CD4-positive, alpha-beta T cell treated with Interleukin-4 for 1 hour (primary cell): ENCODE results near the gene PISD.
A peak's percentile ranks its signal among the peaks of the same experiment; 100 is the strongest.
"Not testable (repeated sequence)": the region's sequence is repeated elsewhere in the genome, so short reads cannot be mapped to it uniquely, and the experiment has no call there.

Source experiments
- DNase-seq, 2 donors: peaks; one replicate each; pipeline ENCODE4 v3.0.0-alpha.2; 2020 to 2022

The PISD gene

DNA sequence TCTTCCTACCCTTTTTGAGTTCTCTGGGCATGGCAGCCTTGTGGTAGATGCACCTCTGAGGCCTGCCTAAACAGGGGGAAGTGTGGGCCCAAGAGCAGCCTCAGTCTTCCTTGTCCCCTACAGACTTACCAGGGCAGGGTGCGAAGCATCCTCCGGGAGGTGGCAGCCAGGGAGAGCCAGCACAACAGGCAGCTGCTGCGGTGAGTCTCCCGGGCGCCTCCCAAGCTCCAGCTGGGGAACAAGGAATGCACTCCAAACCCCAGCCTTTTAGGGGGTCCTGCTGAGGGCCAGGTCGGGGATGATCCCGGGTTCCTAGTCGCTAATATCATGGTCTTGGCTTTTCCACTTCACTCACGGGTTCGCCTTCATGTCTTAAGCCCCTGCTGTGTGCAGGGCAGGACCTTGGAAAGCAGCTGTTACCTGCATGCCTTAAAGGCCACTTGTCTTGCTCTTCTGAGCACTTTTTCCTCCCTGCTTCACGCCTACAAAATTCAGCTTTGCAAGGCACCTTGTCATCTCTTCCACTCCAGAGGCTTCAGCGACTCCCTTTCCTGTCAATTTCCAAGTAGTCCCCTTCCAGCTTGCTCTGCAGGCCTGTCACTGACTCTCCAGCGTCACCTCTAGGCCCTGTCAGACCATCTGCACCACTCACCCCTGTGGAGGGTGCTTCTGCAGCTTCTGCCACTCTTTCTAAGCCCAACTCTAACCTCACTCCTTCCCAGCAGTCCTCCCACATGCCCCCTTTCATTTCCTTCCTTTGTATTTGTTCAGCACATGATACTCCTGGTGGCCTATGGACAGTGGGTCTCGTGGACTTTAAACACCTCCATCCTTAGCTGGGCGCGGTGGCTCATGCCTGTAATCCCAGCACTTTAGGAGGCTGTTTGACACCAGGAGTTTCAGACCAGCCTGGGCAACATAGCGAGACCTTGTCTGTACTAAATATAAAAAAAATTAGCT is 57.0 kb downstream of the PISD start:
- no peak for DNase-seq

DNA sequence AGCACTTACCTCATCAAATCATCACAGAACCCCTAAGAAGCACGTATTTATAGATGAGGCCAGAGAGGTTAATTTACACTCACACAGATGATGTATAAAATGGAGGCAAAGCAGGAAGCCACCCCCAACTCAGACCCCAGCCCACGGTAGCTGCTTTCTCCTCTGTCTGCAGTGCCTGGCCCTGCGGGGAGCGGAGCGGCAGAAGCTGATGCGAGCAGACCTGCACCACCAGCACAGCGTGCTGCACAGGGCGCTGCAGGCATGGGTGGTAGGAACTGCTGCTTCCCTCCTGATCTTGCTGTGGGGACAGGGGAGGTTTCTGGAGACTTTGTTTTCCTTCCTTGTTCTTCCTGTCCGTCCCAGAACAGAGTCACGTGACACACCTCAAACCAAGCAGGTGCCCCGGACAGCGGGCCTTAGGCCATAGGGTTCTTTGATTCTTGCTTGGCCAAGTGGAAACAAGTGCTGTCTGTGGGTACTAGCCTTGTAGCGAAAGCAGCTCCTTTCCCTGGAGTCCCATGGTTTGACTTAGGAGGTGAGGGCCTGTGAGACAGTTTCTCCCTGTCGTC is 57.8 kb downstream of the PISD start:
- no peak for DNase-seq

- no peak for DNase-seq
Observed at GRCh38 chr22:31603574-31603973, 58.4 kb downstream of the PISD start.

GRCh38 chr22:31603081-31603525 is 58.9 kb downstream of the PISD start:
- no peak for DNase-seq

GRCh38 chr22:31602259-31602952 is 59.6 kb downstream of the PISD start:
- DNase-seq = no peak

DNA sequence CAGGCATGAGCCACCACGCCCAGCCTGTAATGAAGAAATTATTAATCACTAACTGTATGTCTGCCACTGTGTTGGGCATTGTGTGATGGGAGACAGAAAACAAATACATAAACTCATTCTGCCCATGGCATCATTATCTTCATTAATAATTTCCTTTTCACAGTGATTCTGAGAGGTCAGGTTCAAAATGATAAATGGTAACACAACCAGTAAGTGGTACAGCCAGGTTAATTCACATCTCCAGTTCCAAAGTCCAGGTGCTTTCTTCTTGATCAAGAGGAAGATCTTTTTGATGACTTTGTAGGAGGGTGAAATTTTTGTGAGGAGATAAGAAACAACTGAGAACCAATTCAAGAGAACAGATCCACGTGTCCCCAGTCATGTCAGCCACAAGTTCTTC is 66.7 kb downstream of the PISD start:
- no peak for DNase-seq

- DNase-seq = not testable (repeated sequence)
Observed at GRCh38 chr22:31590161-31590560, 71.9 kb downstream of the PISD start.

DNA sequence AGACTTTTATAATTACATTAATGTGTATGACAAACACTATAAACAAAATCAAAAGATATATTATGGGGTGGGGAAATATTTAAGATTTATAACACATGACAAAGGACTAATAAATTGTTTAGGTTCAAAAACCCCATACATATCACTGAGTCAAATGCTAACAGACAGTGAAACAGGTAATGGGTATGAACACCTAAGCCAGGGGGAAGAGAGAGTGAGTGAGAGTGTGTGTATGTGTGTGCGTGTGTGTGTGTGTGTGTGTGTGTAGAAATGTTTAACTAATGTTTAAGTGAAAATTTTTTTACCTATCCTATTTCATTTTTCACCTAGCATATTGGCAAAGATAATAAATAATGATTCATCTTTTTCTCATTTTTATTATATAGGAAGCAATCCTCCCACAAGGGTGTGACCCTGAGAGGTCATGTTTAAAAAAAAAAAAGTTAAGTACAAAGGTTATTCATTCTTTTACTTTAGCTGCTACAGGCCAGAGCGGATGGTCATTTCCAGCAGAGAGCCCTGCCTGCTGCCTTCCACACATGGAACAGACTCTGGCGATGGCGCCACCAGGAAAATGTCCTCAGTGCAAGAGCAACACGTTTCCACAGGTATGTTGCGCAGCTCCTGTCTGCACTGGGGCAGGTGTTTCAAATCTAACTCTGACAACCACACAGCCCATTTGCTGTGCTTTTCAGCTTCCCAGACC is 72.9 kb downstream of the PISD start:
- no peak for DNase-seq

DNA sequence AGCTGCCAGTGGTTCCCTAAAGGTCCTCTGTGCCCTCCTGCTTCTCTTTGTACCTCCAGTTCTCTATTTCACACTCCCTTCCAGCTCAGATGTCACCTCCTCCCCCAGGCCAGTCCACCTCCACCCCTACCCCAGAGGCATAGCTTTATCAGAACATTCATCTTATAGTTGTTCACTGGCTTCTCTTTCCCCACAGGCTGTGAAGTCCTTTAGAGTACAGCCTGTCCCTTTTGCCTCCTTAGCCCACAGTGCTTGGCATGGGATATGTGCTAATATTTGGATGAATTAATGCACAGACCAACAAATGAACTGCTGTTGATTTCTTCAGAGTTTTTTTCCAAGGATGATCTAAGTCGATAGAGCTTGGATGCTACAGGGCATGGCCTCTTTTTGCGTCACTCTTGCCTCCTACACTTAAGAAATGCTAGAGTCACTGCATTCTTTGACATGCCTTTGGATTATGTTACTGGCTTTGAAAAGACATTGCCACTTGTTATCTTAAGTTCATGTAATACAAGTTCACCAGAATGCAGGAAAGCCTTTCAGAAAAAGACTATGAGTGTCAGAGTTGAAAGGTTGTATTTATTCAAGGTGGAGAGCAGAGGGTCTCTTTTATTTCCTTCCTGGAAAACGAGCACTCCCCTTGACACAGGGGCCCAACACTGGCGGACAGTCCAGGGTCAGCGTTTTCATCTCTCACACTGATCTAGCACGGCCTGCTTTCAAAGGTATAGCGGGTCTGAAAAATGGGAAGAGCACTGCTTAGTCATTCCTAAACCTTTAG is 75.7 kb downstream of the PISD start:
- no peak for DNase-seq

DNA sequence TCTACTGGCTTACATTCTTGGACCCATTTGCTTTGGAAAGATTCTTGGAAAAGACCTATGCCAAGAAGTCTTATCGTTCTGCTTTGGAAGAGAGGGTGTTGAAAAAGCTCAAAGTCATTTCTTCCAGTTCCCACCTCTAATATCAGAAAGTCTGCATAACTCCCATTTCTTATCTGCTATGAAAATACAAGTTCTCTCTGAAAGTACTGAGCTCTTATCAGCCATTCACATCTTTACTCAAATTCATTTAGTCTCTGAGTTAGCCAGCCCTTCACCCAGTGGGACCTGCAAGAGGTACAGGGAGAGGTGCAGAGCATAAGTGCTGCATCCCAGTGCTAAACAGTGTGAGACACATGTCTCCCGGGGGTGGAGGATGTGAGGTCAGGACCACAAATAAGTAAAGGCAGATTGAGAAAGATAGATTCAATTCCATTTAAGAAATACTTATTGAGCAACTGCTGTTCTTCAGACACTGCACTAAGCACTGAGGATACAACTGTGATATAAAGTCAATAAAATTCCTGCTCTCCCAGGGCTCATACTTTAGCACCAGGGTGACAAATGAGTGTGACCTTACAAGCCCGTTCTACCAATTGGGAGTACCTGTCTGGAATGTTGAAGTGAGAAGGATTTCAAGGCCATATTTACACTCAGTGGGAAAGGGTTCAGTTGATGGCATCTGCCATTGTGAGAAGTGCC is 76.7 kb downstream of the PISD start:
- peak in 1 of 2 donors; percentile 8 for DNase-seq

DNA sequence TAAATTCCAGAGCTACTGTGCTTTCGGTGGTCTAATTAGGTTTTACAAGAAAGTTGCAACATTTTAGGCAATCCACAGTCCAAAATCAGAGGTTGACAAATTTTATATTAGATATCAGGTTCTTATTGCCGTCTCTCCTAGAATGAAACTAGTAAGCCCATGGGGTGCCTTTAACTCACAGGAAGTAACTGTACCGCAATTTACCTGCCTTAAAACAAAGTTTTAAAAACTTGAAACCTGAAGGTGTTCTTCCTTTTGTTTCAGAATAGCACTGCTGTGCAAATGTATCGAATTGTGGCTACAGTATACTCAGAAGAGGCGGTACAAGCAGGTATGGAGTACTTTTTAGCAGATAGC is 77.2 kb downstream of the PISD start:
- DNase-seq = peak in 1 of 2 donors; percentile 30

DNA sequence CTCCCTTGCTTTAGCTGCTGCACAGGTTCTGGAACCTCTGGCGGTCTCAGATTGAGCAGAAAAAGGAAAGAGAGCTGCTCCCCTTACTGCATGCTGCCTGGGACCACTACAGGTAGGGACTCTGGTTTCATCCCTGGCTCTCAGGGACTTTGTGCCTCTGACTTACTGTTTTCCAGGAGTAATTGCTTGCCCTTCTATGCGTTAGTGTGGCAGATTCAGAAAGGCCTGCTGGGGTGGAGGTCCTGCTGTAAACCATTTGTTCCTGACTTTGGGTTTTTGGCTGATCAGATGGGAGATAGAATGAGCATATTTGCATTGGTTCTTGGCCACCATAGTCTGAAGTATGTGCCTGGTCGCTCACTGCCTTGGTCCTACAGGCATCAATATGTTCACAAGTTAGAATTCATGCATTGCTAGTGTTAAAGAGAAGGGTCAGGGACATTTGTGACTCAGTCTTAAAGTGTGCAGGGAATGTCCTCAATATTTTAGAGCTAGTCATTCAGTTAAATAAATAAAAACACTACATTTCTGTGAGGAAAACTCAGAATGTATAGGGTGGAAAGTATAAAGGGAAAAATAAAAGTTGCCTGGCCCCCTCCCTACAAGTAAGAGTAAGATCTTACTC is 78.0 kb downstream of the PISD start:
- no peak for DNase-seq

GRCh38 chr22:31579835-31580242 is 82.2 kb downstream of the PISD start:
- no peak for DNase-seq

GRCh38 chr22:31578171-31578570 is 83.8 kb downstream of the PISD start:
- DNase-seq = no peak

DNA sequence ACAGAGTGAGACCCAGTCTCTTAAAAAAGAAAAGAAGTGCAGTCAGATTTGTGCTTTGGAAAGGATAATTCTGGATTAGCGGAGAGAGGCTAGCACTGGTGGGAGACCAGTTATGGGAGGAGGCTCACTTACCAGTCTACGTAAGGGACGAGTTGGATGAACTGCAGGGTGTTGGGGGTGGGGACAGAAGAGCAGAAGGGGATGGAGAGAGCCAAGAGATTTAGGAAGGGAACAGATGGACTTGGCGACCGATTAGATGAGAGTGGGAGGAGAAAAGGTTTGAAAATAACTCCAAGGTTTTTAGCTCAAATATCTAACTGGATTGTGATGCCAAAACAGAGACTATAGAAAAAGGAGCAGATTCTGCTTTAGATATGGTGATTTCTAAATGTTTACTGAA is 84.3 kb downstream of the PISD start:
- DNase-seq = no peak

GRCh38 chr22:31575190-31575589 is 86.8 kb downstream of the PISD start:
- no peak for DNase-seq

GRCh38 chr22:31574055-31574670 is 87.9 kb downstream of the PISD start:
- DNase-seq = no peak

DNA sequence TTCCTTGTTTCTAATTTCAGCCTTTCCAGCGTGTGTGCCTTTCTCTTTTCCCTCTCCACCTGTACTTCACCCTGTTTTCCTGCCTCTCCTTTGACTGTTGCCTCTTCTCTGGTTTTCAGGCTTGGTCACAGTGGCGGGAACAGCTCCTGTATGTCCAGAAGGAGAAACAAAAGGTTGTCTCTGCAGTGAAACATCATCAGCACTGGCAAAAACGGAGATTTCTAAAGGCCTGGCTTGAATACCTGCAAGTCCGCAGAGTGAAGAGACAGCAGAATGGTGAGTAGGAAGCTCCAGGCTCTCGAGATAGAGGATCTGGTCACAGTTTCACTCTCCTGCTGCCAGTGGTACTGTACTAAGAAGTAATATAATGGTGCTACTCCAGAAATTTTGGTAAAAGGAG is 89.1 kb downstream of the PISD start:
- no peak for DNase-seq

DNA sequence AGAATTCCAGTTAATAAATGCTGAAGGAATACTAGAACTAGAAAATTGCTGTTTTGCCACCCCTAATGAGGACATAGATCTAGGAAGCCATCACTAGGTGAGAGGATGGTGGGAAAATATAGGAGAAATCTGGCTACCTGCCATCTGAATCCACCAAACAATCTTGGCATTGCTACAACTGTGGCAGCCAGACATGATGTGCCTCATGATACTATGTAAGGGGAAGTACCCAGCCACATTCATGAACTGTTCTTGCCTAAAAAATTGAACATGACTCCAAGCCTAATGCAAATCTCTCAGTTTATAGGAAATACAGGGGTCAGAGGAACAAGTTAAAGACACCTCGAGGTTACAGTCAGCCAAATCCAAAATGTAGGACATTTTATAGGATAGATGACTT is 92.9 kb downstream of the PISD start:
- DNase-seq = no peak
